GM20431 (cell line): ENCODE results near the gene BDP1.
"Not testable (repeated sequence)": the region's sequence is repeated elsewhere in the genome, so short reads cannot be mapped to it uniquely, and the experiment has no call there.

Experiments used
- in situ Hi-C: fragments of 300-500 bp; cut with MseI, MboI; formaldehyde crosslinking; loops from one replicate; pipeline ENCODE4 v1.15.0; 2020; ENCODE audit warnings: low sequenced_read_pairs; ENCODE audit not compliant: unreplicated experiment

Gene BDP1

DNA sequence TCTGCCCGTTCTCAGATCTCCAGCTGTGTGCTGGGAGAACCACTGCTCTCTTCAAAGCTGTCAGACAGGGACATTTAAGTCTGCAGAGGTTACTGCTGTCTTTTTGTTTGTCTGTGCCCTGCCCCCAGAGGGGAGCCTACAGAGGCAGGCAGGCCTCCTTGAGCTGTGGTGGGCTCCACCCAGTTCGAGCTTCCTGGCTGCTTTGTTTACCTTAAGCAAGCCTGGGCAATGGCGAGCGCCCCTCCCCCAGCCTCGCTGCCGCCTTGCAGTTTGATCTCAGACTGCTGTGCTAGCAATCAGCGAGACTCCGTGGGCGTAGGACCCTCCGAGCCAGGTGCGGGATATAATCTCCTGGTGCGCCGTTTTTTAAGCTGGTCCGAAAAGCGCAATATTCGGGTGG lies 154.5 kb downstream of the BDP1 start:
- in situ Hi-C loops = not testable (repeated sequence)

DNA sequence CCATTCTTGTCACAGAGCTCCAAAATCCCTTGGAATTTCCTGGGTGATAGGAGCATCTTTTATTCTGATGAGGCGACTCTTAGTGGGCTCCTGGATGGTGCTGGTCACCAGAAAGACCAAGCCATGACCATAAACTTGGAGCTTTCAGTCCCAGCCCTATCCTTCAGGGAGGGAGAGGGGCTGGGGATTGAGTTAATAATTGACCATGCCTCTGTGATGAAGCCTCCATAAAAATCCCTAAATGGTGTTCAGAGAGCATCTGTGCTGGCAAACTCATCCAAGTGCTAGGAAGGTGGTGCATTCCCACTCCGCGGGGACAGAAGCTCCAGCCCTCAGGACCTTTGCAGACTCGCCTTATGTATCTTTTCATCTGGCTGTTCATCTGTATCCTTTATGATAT lies 160.4 kb downstream of the BDP1 start:
- in situ Hi-C loops = no loop called here
